ENCODE data around the gene NEU3.
"Not testable (repeated sequence)": the region's sequence is repeated elsewhere in the genome, so short reads cannot be mapped to it uniquely, and the experiment has no call there.

Gene NEU3

DNA sequence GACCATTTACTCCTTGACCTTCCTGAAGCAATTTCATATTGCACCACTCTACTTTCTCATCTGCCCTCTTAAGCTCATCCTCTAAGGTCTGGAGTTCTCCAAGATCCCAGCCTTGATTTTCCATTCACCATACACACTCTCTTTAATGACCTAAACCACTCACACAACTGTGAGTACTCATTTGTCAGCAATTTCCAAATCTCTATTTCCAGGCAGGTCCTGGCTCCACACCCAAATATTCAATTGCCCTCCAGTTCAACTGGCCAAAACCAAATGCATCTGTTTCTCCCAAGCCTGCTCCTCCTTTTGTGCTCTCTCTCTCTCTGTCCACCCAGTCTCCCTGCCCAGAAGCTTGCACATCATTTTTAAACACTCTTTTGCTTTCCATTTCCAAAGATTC is 39.6 kb downstream of the NEU3 start:
- no peak for DNase-seq (ENCODE audit: low read depth in 2 of 3, low spot score in 1 of 3)

GRCh38 chr11:75028724-75029123 is 40.0 kb downstream of the NEU3 start:
- DNase-seq (ENCODE audit: low read depth in 2 of 3, low spot score in 1 of 3): no peak

DNA sequence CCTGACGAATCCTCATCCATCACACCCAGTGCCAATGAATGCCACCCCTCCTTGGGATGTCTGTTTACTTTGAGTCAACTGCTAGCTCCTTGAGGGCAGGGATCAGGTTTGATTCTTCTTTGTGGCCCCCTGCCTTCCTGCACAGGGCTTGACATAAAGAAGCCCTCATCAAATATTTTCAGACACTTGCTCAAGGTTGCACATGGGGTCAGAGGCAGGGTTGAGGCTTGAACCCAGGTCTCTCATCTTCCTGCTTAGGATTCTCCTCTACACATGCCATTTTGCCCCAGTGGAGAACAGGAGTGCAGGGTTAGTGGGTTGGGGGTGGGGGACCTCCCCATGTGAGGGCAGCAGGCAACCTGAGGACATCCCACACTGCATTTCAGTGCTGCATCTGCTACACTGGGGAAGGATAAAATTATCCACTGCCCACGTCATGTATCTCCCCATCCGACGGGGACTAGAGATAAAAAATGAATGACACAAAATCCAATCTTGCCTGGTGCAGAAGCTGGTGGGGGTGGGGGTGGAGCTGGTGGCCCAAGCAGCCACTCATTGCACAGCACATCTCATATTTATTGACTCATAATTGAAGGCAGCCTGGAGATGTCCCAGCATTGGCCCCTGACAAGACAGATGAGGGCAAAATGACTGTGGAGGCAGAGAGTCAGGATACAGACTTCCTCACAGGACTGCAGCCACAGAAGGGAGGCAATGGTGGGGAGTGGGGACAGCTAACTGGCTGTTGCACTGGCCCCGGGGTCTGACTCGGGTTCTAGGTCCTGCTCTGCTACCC is 41.3 kb downstream of the NEU3 start:
- DNase-seq (ENCODE audit: low read depth in 2 of 3, low spot score in 1 of 3): no peak

DNA sequence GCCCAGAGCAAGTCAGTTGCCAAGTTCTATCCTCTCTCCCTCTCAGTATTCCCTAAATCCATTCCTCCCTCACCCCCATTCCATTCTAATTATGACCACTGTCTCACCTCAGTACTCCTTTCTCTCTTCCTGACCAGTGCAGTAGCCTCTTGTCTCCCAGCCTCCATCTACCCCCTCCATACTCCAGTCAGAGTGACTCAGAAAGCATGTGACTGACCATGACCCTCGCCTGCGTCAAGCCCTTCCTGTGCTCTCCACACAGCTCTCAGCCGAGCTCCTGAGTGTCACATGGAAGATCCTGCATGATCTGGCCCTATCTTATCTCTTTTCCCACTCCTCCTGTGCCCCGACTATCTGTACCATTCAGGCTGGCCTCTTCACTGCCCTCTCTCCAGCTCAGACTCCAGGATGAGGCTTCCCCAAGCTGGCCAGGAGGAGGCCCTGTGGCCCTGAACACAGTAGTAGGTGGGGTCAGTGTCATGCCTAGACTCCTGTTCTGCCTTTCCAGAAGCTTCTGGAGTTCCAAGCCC is 42.6 kb downstream of the NEU3 start:
- DNase-seq (ENCODE audit: low read depth in 2 of 3, low spot score in 1 of 3): no peak

DNA sequence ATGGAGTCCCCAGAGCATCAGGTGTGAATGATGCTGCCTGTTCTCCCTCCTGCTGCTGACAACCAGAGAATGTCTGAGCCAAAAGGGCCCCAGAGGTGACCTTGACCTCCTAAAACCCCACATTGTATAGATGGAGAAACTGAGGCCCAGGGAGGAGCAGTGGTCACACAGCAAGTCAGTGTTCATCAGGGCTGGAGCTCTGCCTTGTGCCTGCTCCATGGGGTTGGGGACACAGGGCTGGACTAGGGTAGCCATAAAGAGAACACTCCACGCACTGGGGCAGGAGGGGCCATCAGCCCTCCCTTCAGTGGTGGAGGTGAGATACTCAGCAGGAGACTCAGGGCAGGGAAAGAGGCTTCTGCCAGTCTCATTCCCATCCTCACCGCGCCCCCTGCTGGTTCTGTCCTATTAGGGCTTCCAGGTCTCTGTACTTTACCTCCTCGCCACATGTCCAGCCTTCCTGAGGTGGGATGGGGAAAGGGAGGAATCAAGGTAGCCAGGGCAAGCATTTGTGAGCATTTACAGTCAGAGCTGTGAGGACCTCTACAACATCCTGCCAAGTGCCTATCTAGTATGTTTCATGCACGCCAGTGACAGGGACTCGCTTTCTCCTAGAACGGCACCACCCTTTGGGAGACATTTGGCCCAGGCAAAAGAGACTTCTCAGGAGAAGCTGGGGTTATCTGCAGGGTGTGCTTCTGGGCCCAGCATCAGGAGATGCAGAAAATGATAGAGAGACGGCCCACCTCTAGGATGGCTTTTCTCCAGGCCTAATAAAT is 43.2 kb downstream of the NEU3 start:
- DNase-seq (ENCODE audit: low read depth in 2 of 3, low spot score in 1 of 3): peak; percentile 45 to 70 (median 66)

DNA sequence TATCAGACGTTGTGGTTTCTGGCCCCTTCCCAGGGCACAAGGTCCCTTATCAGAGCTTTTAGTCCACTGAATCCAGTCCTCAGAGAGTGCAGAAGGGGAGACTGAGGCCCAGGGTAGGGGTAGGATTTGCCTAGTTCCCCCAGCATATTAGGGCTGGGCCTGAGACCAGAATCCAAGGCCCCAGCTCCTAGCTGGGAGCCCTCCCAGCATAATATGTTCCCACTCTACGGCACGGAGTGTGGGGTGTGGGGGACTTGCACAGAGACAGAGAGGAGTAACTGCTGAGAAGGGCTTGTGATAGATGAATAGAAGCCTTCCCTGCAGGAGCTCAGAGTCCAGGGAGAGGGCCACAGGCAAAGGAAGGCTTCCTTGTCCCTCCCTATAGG is 43.8 kb downstream of the NEU3 start:
- DNase-seq (ENCODE audit: low read depth in 2 of 3, low spot score in 1 of 3): no peak

DNA sequence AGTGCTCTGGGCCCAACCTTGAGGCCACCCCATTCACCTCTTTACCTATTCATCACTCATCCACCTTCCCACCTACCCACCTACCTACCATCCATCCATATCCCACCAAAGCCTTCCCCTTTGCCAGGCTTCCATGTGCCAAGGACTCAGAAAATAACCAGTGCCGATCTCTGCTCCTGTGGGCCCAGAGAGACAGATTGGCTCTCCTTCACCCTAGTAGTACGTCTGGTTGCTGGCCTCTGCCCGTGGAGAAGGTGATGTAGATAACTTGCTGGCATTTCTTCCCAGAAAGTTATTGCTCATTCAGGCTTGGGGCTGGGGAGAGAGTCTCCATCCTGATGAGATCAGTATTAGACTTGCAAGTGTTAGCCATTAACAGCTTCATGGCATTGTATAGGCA is 45.2 kb downstream of the NEU3 start:
- DNase-seq (ENCODE audit: low read depth in 2 of 3, low spot score in 1 of 3): no peak

- DNase-seq (ENCODE audit: low read depth in 2 of 3, low spot score in 1 of 3): no peak
Measured at GRCh38 chr11:75035256-75035655, 46.5 kb downstream of the NEU3 start.

GRCh38 chr11:75035911-75036565 is 47.3 kb downstream of the NEU3 start:
- DNase-seq (ENCODE audit: low read depth in 2 of 3, low spot score in 1 of 3): no peak

DNA sequence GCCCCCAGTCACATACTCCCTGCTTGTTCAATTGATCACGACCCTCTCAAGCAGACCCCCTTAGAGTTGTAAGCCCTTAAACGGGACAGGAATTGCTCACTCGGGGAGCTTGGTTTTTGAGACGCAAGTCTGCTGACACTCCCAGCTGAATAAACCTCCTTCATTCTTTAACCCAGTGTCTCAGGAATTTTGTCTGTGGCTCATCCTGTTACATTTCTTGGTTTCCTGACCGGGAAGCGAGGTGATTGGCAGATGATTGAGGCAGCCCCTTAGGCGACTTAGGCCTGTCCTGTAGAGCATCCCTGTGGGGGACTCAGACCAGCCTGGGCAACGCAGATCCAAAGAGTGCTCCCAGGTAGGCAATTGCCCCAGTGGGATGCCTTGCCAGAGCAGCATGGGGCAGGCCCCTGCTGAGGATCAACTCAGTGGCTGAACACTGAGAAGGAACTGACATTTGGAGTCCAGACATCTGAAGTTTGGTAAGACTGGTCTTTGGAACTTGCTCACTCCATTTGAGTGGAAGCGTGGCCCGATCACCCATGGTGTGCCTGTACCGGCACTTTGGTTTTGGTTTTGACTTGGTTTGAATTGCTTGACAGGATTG is 51.5 kb downstream of the NEU3 start:
- DNase-seq (ENCODE audit: low read depth in 2 of 3, low spot score in 1 of 3): no peak

GRCh38 chr11:75041263-75041662 is 52.5 kb downstream of the NEU3 start:
- no peak for DNase-seq (ENCODE audit: low read depth in 2 of 3, low spot score in 1 of 3)

DNA sequence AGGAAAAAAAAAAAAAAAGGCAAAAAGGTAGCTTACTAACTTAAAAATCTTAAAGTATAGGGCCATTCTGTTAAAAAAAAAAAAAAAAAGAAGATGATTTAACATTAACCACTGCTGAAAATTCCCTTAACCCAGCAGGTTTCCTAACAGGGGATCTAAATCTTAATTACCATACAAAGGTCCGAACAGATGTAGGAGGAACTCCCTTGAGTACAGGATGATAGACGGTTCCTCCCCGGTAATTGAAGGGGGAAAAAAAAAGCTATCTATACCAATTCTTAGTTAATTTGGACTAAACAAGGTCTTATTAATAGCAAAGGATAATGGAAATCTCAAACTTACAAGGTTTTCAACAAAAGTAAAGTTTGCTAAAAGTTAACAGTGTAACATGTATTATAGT is 53.1 kb downstream of the NEU3 start:
- not testable (repeated sequence) for DNase-seq (ENCODE audit: low read depth in 2 of 3, low spot score in 1 of 3)

DNA sequence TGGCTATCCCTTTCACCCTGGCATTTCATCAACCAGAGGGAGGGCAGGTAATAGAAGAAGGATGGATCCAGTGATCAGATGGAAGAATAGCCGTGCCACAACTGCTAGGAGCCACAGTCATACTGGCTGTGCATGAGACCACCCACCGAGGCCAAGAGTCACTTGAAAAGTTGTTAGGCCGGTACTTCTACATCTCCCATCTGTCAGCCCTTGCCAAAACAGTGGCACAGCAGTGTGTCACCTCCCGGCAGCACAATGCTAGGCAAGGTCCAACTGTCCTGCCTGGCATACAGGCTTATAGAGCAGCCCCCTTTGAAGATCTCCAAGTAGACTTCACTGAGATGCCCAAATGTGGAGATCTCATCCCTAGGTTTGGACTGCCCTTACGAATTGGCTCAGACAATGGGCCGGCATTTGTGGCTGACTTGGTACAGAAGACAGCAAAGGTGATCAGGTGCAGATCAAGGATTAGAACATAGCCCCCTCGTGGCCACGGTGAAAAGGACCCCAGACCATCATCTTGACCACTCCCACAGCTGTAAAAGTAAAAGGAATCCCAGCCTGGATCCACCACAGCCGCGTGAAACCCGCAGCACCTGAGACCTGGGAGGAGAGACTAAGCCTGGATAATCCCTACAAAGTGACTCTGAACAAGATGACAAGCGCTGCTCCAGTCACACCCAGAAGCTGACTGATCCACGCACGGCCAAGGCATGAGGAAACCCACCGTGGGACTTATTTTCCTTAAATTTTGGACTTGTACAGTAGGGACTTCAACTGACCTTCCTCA is 55.8 kb downstream of the NEU3 start:
- not testable (repeated sequence) for DNase-seq (ENCODE audit: low read depth in 2 of 3, low spot score in 1 of 3)

GRCh38 chr11:75046668-75047067 is 57.9 kb downstream of the NEU3 start:
- DNase-seq (ENCODE audit: low read depth in 2 of 3, low spot score in 1 of 3): not testable (repeated sequence)

GRCh38 chr11:75047191-75047590 is 58.5 kb downstream of the NEU3 start:
- no peak for DNase-seq (ENCODE audit: low read depth in 2 of 3, low spot score in 1 of 3)

DNA sequence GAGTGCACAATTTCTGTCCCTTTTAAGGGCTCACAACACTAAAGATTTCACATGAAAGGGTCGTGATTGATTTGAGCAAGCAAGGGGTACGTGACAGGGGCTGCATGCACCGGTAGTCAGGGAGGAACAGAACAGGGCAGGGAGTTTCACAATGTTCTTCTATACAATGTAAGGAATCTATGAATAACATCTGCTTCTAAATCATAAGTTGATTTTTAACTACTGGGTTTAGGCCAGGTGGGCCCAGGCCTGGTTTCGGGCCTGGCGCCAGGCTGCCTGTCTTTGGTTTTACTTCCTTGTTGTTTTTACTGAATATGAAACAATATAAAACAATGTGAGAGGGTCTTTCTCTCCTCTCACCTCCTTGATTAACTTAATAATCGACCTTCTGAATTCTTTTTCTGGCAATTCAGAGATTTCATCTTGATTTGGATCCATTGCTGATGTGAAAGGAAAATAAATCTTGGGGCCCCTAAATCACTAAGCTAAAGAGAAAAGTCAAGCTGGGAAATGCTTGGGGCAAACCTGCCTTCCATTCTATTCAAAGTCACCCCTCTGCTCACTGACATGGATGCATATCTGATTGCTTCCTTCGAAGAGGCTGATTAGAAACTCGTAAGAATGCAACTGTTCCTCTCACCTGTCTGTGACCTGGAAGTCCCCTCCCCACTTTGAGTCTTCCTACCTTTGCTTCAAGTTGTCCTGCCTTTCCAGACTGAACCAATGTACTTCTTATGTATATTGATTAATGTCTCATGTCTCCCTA is 61.0 kb downstream of the NEU3 start:
- DNase-seq (ENCODE audit: low read depth in 2 of 3, low spot score in 1 of 3): not testable (repeated sequence)

GRCh38 chr11:75050516-75050915 is 61.8 kb downstream of the NEU3 start:
- no peak for DNase-seq (ENCODE audit: low read depth in 2 of 3, low spot score in 1 of 3)

DNA sequence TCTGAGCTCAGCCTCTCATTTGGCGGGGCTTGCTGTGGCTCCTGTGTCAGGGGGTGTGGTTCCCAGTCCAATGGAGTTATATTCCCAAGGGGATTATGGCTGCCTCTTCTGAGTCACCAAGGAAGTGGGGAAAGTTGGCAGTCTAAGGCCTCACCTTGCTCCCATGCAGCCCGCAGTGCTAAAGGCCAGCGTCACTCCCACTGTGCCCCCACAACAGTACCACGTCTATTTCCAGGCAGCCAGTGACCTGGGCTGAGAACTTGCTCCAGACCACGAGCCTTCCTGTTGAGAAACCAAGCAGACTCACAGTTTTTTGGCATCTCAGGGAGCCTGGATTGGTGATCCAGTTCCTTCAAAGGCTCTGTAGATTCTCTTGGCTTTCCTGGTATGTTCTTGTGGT is 62.3 kb downstream of the NEU3 start:
- DNase-seq (ENCODE audit: low read depth in 2 of 3, low spot score in 1 of 3): no peak

DNA sequence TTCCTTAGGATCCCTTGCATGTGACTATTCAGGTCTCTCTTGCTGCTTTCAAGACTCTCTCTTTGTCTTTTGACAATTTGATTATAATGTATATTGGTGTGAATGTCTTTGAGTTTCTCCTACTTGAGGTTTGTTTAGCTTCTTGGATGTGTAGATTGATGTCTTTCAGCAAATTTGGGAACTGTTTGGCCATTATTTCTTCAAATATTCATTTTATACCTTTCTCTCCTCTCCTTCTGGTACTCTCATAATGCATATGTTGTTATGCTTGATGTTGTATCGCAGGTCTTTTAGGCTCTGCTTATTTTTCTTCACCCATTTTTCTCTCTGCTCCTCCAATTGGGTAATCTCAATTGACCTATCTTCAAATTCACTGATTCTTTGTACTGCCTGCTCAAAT is 63.7 kb downstream of the NEU3 start:
- DNase-seq (ENCODE audit: low read depth in 2 of 3, low spot score in 1 of 3): no peak

DNA sequence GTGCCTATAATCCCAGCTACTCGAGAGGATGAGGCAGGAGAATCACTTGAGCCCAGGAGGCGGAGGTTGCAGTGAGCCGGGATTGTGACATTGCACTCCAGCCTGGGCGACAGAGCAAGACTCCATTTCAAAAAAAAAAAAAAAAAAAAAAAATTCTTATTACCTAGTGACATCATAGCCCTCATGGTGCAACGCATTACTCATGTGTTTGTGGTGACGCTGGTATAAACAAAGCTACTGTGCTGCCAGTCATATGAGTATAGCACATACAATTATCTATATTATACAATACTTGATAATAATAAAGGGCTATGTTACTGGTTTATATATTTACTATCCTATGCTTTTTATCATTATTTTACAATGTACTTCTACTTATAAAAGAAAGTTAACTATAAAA is 66.8 kb downstream of the NEU3 start:
- DNase-seq (ENCODE audit: low read depth in 2 of 3, low spot score in 1 of 3): no peak
